NCI-H2171 (cell line): ENCODE data around the gene AADACL2.

Experiments used
- DNase-seq: peaks from one replicate; lab custom pipeline; 2025; lab: John Stamatoyannopoulos, UW

The AADACL2 gene

DNA sequence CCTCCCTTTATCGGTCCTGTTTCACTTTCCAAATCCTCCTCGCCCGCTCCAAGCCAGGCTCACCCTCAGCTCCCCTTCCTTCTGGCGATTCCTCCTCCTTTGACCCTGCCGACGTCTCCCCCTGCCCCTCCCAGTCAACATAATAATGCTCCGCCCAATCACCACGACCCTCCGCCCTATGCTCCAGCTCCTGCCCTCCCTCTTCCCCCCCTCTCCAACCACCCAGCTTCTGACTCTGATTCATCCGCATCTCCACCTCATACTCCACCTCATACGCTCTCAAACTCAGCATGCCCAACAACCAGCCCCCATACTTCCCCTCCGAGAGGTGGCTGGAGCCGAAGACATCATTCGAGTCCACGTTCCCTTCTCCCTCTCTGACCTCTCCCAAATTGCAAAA is 73.1 kb downstream of the AADACL2 start:
- DNase-seq, result no peak
